ENCODE data around the gene ITPR1. TPM values are rescaled to one million over a fixed set of nuclear protein-coding genes. Genes with fewer than 3 reads are reported as not detected.

Gene ITPR1
- total and polyA plus RNA-seq, 2 experiments from 2014 or later, result 6.8 to 21.0 TPM

GRCh38 chr3:4849739-4850138 is 356.6 kb downstream of the ITPR1 start:
- Mint-ChIP-seq H3K27ac (no peak overlapping the region), H3K4me3 (no peak overlapping the region), H3K9me3 (no peaks in the 10 kb centered on the region), H3K4me1 (peaks cover 5% of the 10 kb centered on the region; the same call in 2 of the 3 replicates), H3K36me3 (ENCODE audit: low read depth) (no peaks in the 10 kb centered on the region), H3K27me3 (ENCODE audit: insufficient read depth, low read depth, poor library complexity) (no peaks in the 10 kb centered on the region)
- no peak for TF ChIP-seq POLR2AphosphoS5 (IDR thresholded peaks at IDR 0.05; ENCODE audit: low read depth)
- TF ChIP-seq ETS1 (IDR thresholded peaks at IDR 0.05), result no peak
- no peak for TF ChIP-seq ZNF331 (CRISPR knock-in tag; IDR thresholded peaks at IDR 0.05; ENCODE audit: low read depth)
- no peak for TF ChIP-seq CREB1 (CRISPR knock-in tag; IDR thresholded peaks at IDR 0.05; ENCODE audit: low read depth)
- no peak for TF ChIP-seq EZH2phosphoT487 (IDR thresholded peaks at IDR 0.05; ENCODE audit: unreplicated experiment)
- no peak for TF ChIP-seq NANOG (IDR thresholded peaks at IDR 0.05; ENCODE audit: borderline replicate concordance)
- no peaks in the 10 kb centered on the region for H3F3A ChIP-seq (replicated peaks; ENCODE audit: low read depth)
- H2AFZ ChIP-seq, result no peak overlapping the region
- no peaks in the 10 kb centered on the region for H3K79me2 ChIP-seq (replicated peaks; ENCODE audit: insufficient read depth)
- DNase-seq (ENCODE audit: low spot score) (no peak), ATAC-seq (no peak)
- no peak overlapping the region for H3K4me2 ChIP-seq
- H3K4me3 ChIP-seq, result no peak overlapping the region
- H3K27ac ChIP-seq (ENCODE audit: low read depth), result no peak overlapping the region
- H3K36me3 ChIP-seq (ENCODE audit: insufficient read depth), result no peaks in the 10 kb centered on the region
- no peaks in the 10 kb centered on the region for H3K27me3 ChIP-seq (ENCODE audit: insufficient read depth)
- H3K9me2 ChIP-seq (ENCODE audit: insufficient read depth), result no peaks in the 10 kb centered on the region
- no peaks in the 10 kb centered on the region for H4K20me1 ChIP-seq (replicated peaks; ENCODE audit: insufficient read depth)
- H3K4me1 ChIP-seq (ENCODE audit: insufficient read depth), result peaks cover 7% of the 10 kb centered on the region; the same call in 1 of the 2 replicates

GRCh38 chr3:4850211-4850927 is 357.2 kb downstream of the ITPR1 start:
- Histone ChIP-seq H3F3A (replicated peaks; ENCODE audit: low read depth) (no peaks in the 10 kb centered on the region), H3K4me1 (ENCODE audit: insufficient read depth) (peaks cover 7% of the 10 kb centered on the region; the same call in 1 of the 2 replicates), H3K4me3 (no peak overlapping the region), H3K79me2 (replicated peaks; ENCODE audit: insufficient read depth) (no peaks in the 10 kb centered on the region), H3K27ac (ENCODE audit: low read depth) (no peak overlapping the region), H3K4me2 (no peak overlapping the region), H3K36me3 (ENCODE audit: insufficient read depth) (no peaks in the 10 kb centered on the region), H3K9me2 (ENCODE audit: insufficient read depth) (no peaks in the 10 kb centered on the region), H2AFZ (no peak overlapping the region), H4K20me1 (replicated peaks; ENCODE audit: insufficient read depth) (no peaks in the 10 kb centered on the region), H3K27me3 (ENCODE audit: insufficient read depth) (no peaks in the 10 kb centered on the region)
- Mint-ChIP-seq H3K27ac (no peak overlapping the region), H3K4me1 (peaks cover 5% of the 10 kb centered on the region; the same call in 2 of the 3 replicates), H3K27me3 (ENCODE audit: insufficient read depth, low read depth, poor library complexity) (no peaks in the 10 kb centered on the region), H3K4me3 (no peak overlapping the region), H3K36me3 (ENCODE audit: low read depth) (no peaks in the 10 kb centered on the region), H3K9me3 (no peaks in the 10 kb centered on the region)
- no peak for TF ChIP-seq CTCF (conservative IDR thresholded peaks at IDR 0.05; ENCODE audit: low read depth in 2 of 2)
- no peak for TF ChIP-seq ZNF462 (CRISPR knock-in tag; IDR thresholded peaks at IDR 0.05)
- no peak for TF ChIP-seq ZNF331 (CRISPR knock-in tag; IDR thresholded peaks at IDR 0.05; ENCODE audit: low read depth)
- TF ChIP-seq EZH2 (IDR thresholded peaks at IDR 0.05; ENCODE audit: low read depth, unreplicated experiment), result no peak
- DNase-seq (ENCODE audit: low spot score) (no peak), ATAC-seq (no peak)

All from GM23338 (cell line).